IMR-90 (cell line): ENCODE data around the gene PTPRF. TPM values are rescaled to one million over a fixed set of nuclear protein-coding genes. Genes with fewer than 3 reads are reported as not detected.

Source experiments
- ATAC-seq: fragments of 200-7000 bp; cut with Tn5 transposase; 2 replicates; pipeline ENCODE4 v1.9.1; 2020; ENCODE audit warnings: low read depth, mild to moderate bottlenecking, moderate library complexity
- BruUV-seq: library from RNA; stranded (reverse); fragments of 400-500 nt; replicated peaks from 2 replicates; lab custom pipeline; 2021; lab: Mats Ljungman, UMichigan
- CTCF ChIA-PET: fragments of 300-600 bp; formaldehyde crosslinking; extraction: SDS; loops from one replicate; lab custom pipeline; 2021; ENCODE audit warnings: antibody characterized with exemption; lab: Yijun Ruan, JAX
- POLR2A ChIA-PET: fragments of 300-600 bp; sonication (Branson Sonifier 250); formaldehyde crosslinking; loops from one replicate; lab custom pipeline; 2022; ENCODE audit warnings: antibody characterized with exemption; ENCODE audit not compliant: unreplicated experiment; lab: Charles Lee
- DNase-seq: peaks from one replicate; pipeline ENCODE4 v3.0.0; 2013
- H2AFZ ChIP-seq: replicated peaks from 2 replicates; pipeline ENCODE3; 2013; ENCODE audit warnings: low read length, mild to moderate bottlenecking; ENCODE audit not compliant: poor library complexity
- H2AK5ac ChIP-seq: 2 replicates; pipeline ENCODE4 v1.6.1; 2013; ENCODE audit warnings: low read depth, low read length, inconsistent platforms
- H2AK9ac ChIP-seq: replicated peaks from 2 replicates; pipeline ENCODE3; 2013; ENCODE audit warnings: mild to moderate bottlenecking, low read depth, low read length, moderate library complexity; ENCODE audit not compliant: poor library complexity
- H2BK120ac ChIP-seq: 2 replicates; pipeline ENCODE4 v1.6.1; 2013; ENCODE audit warnings: low read depth, low read length, inconsistent platforms
- H2BK15ac ChIP-seq: 3 replicates; pipeline ENCODE4 v1.6.1; 2013; ENCODE audit warnings: low read depth, low read length, inconsistent platforms
- H2BK20ac ChIP-seq: 2 replicates; pipeline ENCODE4 v1.6.1; 2013; ENCODE audit warnings: low read depth, mild to moderate bottlenecking, inconsistent platforms, low read length, moderate library complexity
- H2BK5ac ChIP-seq: 2 replicates; pipeline ENCODE4 v1.6.1; 2013; ENCODE audit warnings: mild to moderate bottlenecking, low read depth, low read length, inconsistent platforms; ENCODE audit not compliant: poor library complexity, severe bottlenecking
- H3K14ac ChIP-seq: replicated peaks from 2 replicates; pipeline ENCODE4 v1.6.1; 2013; ENCODE audit warnings: low read depth, low read length, inconsistent platforms
- H3K18ac ChIP-seq: 2 replicates; pipeline ENCODE4 v1.6.1; 2013; ENCODE audit warnings: low read depth, low read length, control low read depth
- H3K23ac ChIP-seq: 2 replicates; pipeline ENCODE4 v1.6.1; 2013; ENCODE audit warnings: low read depth, low read length, inconsistent platforms
- H3K27ac ChIP-seq: 2 replicates; pipeline ENCODE4 v1.5.1; 2013; ENCODE audit warnings: mild to moderate bottlenecking, control low read depth, low read length; ENCODE audit not compliant: insufficient read depth
- H3K27me3 ChIP-seq: 2 replicates; pipeline ENCODE4 v1.6.1; 2013; ENCODE audit warnings: low read length; ENCODE audit not compliant: control insufficient read depth, insufficient read depth
- H3K36me3 ChIP-seq: 2 replicates; pipeline ENCODE4 v1.6.1; 2013; ENCODE audit warnings: low read length, mixed read lengths; ENCODE audit not compliant: control insufficient read depth, insufficient read depth
- H3K4ac ChIP-seq: 2 replicates; pipeline ENCODE4 v1.6.1; 2013; ENCODE audit warnings: low read depth, low read length, inconsistent platforms
- H3K4me1 ChIP-seq: 2 replicates; pipeline ENCODE4 v1.6.1; 2013; ENCODE audit warnings: low read length, mixed read lengths; ENCODE audit not compliant: control insufficient read depth, insufficient read depth
- H3K4me2 ChIP-seq: 2 replicates; pipeline ENCODE4 v1.6.1; 2013; ENCODE audit warnings: low read depth, mild to moderate bottlenecking, control low read depth, low read length, moderate library complexity
- H3K4me3 ChIP-seq: 2 replicates; pipeline ENCODE4 v1.5.1; 2013; ENCODE audit warnings: low read depth, mild to moderate bottlenecking, control low read depth, low read length, moderate library complexity; ENCODE audit not compliant: insufficient read depth
- H3K56ac ChIP-seq: 2 replicates; pipeline ENCODE4 v1.6.1; 2013; ENCODE audit warnings: low read length, inconsistent platforms; ENCODE audit not compliant: insufficient read depth; ENCODE audit errors: extremely low read depth
- H3K79me1 ChIP-seq, 2 experiments: 2 replicates each; pipeline ENCODE4 v1.6.1; 2013; ENCODE audit warnings: low read length in 2 of 2, inconsistent platforms in 1 of 2, low read depth in 1 of 2
- H3K9ac ChIP-seq: 2 replicates; pipeline ENCODE4 v1.6.1; 2013; ENCODE audit warnings: low read depth, low read length, control low read depth
- H3K9me1 ChIP-seq: 2 replicates; pipeline ENCODE4 v1.6.1; 2013; ENCODE audit warnings: low read length, inconsistent platforms; ENCODE audit not compliant: insufficient read depth
- H3K9me3 ChIP-seq: 2 replicates; pipeline ENCODE4 v1.6.1; 2013; ENCODE audit warnings: low read length; ENCODE audit not compliant: control insufficient read depth, insufficient read depth
- H4K20me1 ChIP-seq: 2 replicates; pipeline ENCODE4 v1.6.1; 2013; ENCODE audit warnings: low read length, inconsistent platforms; ENCODE audit not compliant: insufficient read depth
- H4K5ac ChIP-seq: 2 replicates; pipeline ENCODE4 v1.6.1; 2013; ENCODE audit warnings: mild to moderate bottlenecking, low read depth, low read length, control low read depth
- H4K8ac ChIP-seq, 2 experiments: 2 replicates each; pipeline ENCODE4 v1.6.1; 2013; ENCODE audit warnings: low read depth in 2 of 2, low read length in 2 of 2, control low read depth in 1 of 2, inconsistent platforms in 1 of 2
- H4K91ac ChIP-seq: 2 replicates; pipeline ENCODE4 v1.6.1; 2013; ENCODE audit warnings: low read depth, low read length, inconsistent platforms; ENCODE audit not compliant: insufficient read depth
- CEBPB ChIP-seq: IDR thresholded peaks from 2 replicates; pipeline ENCODE4 v1.6.1; 2012; ENCODE audit warnings: low read depth, low read length, improper control_type of control experiment
- CHD1 ChIP-seq: IDR thresholded peaks from 2 replicates; pipeline ENCODE4 v1.6.1; 2012; ENCODE audit warnings: low read depth, low read length, improper control_type of control experiment
- FOS ChIP-seq: fragments of 150-350 bp; IDR thresholded peaks from 2 replicates; pipeline ENCODE4 v1.6.1; 2016; ENCODE audit warnings: low read depth, low read length
- MAZ ChIP-seq: IDR thresholded peaks from 2 replicates; pipeline ENCODE4 v1.6.1; 2012; ENCODE audit warnings: low read depth, mild to moderate bottlenecking, low read length, improper control_type of control experiment, moderate library complexity, borderline replicate concordance
- NFE2L2 ChIP-seq: fragments of 150-350 bp; IDR thresholded peaks from 2 replicates; pipeline ENCODE4 v1.6.1; 2016; ENCODE audit warnings: low read depth, mild to moderate bottlenecking, low read length
- POLR2A ChIP-seq: IDR thresholded peaks from 2 replicates; pipeline ENCODE4 v1.6.1; 2012; ENCODE audit warnings: mild to moderate bottlenecking, low read depth, low read length
- SMC3 ChIP-seq: fragments of 150-350 bp; IDR thresholded peaks from 2 replicates; pipeline ENCODE4 v1.6.1; 2016; ENCODE audit warnings: low read depth, mild to moderate bottlenecking, antibody characterized with exemption, low read length, moderate library complexity
- WGBS, 2 experiments: methylation state at CpG; one replicate each; pipeline versions ENCODE4 v1.1.5 to v1.1.7; 2013; ENCODE audit warnings: missing lambda C conversion rate in 2 of 2; ENCODE audit not compliant: insufficient read length in 1 of 2; ENCODE audit errors: extremely low coverage in 2 of 2; 5-methylcytosine and 5-hydroxymethylcytosine counted together
- dilution Hi-C: fragments of 300-500 bp; cut with HindIII; formaldehyde crosslinking; loops from one replicate; pipeline ENCODE4 v1.14.3; 2018; ENCODE audit warnings: low sequenced_read_pairs; ENCODE audit not compliant: unreplicated experiment
- in situ Hi-C: fragments of 300-500 bp; cut with MboI; formaldehyde crosslinking; loops from 3 replicates; pipeline ENCODE4 v1.14.3; 2019; ENCODE audit warnings: low sequenced_read_pairs, inconsistent platforms, mixed read lengths
- intact Hi-C: fragments of 100-400 bp; cut with micrococcal nuclease; formaldehyde crosslinking; loops from 2 replicates; pipeline ENCODE4 v1.10.0; 2022
- polyA plus RNA-seq, 3 experiments: library from polyadenylated mRNA; depleted of rRNA; stranded (reverse); fragments of >200 nt; gene quantifications; 2 replicates each; pipeline ENCODE4 v1.2.3, GENCODE V29; 2012; ENCODE audit warnings: low replicate concordance in 1 of 3
- total RNA-seq: library from RNA; depleted of rRNA; stranded (reverse); fragments of >200 nt; gene quantifications from 2 replicates; pipeline ENCODE4 v1.2.3, GENCODE V29; 2012
- TF ChIP-seq, protein P1 (sequence below): conservative IDR thresholded peaks from 2 replicates; pipeline ENCODE4 v1.5.1; 2012; ENCODE audit warnings: mild to moderate bottlenecking, low read depth, low read length, improper control_type of control experiment

Gene PTPRF
- total and polyA plus RNA-seq, 2 of the 4 experiments (the other 2 are of a cell fraction): 25.8 to 92.3 TPM

GRCh38 chr1:43592051-43592665, 61.5 kb downstream of the PTPRF start:
- Histone ChIP-seq H2BK120ac (no peak overlapping the region), H3K9ac (no peak overlapping the region)

More at GRCh38 chr1:43592051-43592665, 61.5 kb downstream of the PTPRF start:
- Histone ChIP-seq H3K9me1 (peaks cover 21% of the 10 kb centered on the region), H3K56ac (no peak overlapping the region), H2BK15ac (no peak overlapping the region), H3K4me1 (peaks cover 8% of the 10 kb centered on the region), H3K27me3 (no peaks in the 10 kb centered on the region), H2BK20ac (no peak overlapping the region), H3K23ac (no peak overlapping the region), H3K4me2 (no peak overlapping the region), H3K36me3 (peaks cover 45% of the 10 kb centered on the region), H4K5ac (no peak overlapping the region), H4K20me1 (peaks cover 8% of the 10 kb centered on the region; the same call in 1 of the 2 replicates), H3K9me3 (no peaks in the 10 kb centered on the region), H4K91ac (no peak overlapping the region), H2AK5ac (no peak overlapping the region), H3K27ac (no peak overlapping the region), H3K79me1 (peaks cover 23 to 57% of the 10 kb centered on the region in 2 experiments), H2AK9ac (no peak overlapping the region), H3K18ac (no peak overlapping the region), H3K14ac (no peak overlapping the region), H4K8ac (no peak overlapping the region), H2BK5ac (no peak overlapping the region), H3K4me3 (no peak overlapping the region), H3K4ac (no peak overlapping the region), H2AFZ (no peak overlapping the region)
- ChIA-PET CTCF (no interaction called here), POLR2A (no interaction called here)
- no TSS peak for BruUV-seq
- no peak for DNase-seq
- in situ Hi-C loops: no loop called here
- dilution Hi-C loops: no loop called here
- intact Hi-C loops: no loop called here
- TF ChIP-seq MAZ (no peak), SMC3 (no peak), FOS (no peak), CEBPB (no peak), CHD1 (no peak), NFE2L2 (no peak), POLR2A (no peak)
- TF ChIP-seq, protein P1, sequence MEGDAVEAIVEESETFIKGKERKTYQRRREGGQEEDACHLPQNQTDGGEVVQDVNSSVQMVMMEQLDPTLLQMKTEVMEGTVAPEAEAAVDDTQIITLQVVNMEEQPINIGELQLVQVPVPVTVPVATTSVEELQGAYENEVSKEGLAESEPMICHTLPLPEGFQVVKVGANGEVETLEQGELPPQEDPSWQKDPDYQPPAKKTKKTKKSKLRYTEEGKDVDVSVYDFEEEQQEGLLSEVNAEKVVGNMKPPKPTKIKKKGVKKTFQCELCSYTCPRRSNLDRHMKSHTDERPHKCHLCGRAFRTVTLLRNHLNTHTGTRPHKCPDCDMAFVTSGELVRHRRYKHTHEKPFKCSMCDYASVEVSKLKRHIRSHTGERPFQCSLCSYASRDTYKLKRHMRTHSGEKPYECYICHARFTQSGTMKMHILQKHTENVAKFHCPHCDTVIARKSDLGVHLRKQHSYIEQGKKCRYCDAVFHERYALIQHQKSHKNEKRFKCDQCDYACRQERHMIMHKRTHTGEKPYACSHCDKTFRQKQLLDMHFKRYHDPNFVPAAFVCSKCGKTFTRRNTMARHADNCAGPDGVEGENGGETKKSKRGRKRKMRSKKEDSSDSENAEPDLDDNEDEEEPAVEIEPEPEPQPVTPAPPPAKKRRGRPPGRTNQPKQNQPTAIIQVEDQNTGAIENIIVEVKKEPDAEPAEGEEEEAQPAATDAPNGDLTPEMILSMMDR: no peak
- WGBS, 2 experiments: 100% methylated on average over 3 of the region's 11 CpGs; no CpG with 5 or more reads in 1 of the 2 experiments
- no peak for ATAC-seq
